BJ (cell line): Measurements from ENCODE around the gene SOCS3. TPM values are rescaled to one million over a fixed set of nuclear protein-coding genes. Genes with fewer than 3 reads are reported as not detected.

Experiments used
- CTCF ChIA-PET: fragments of 350-600 bp; formaldehyde crosslinking; extraction: SDS; loops from one replicate; lab custom pipeline; 2021; ENCODE audit warnings: antibody characterized with exemption, inconsistent platforms; lab: Yijun Ruan, JAX
- POLR2A ChIA-PET: fragments of 300-600 bp; sonication (Branson Sonifier 250); formaldehyde crosslinking; extraction: SDS; loops from one replicate; lab custom pipeline; 2021; ENCODE audit warnings: antibody characterized with exemption; lab: Charles Lee
- DNase-seq: peaks from one replicate; pipeline ENCODE4 v3.0.0-alpha.2; 2011; ENCODE audit warnings: low read depth
- H3K27me3 ChIP-seq: 2 replicates; pipeline ENCODE4 v1.6.0; 2011; ENCODE audit warnings: low read length; ENCODE audit not compliant: control insufficient read depth, insufficient read depth
- H3K36me3 ChIP-seq: 2 replicates; pipeline ENCODE4 v1.5.1; 2011; ENCODE audit warnings: low read length; ENCODE audit not compliant: control insufficient read depth, insufficient read depth
- H3K4me3 ChIP-seq: 2 replicates; pipeline ENCODE4 v1.5.1; 2011; ENCODE audit warnings: low read depth, mild to moderate bottlenecking, control low read depth, low read length
- CTCF ChIP-seq: IDR thresholded peaks from 2 replicates; pipeline ENCODE4 v1.5.1; 2011; ENCODE audit warnings: low read depth, mild to moderate bottlenecking, control low read depth, inconsistent platforms, low read length, moderate library complexity; ENCODE audit not compliant: insufficient read depth
- polyA plus RNA-seq: library from polyadenylated mRNA; depleted of rRNA; stranded (reverse); fragments of >200 nt; gene quantifications from 2 replicates; pipeline ENCODE4 v1.2.3, GENCODE V29; 2011

SOCS3 gene
- polyA plus RNA-seq, 1 experiment = 26.4 TPM

GRCh38 chr17:78346605-78347250 lies 13.1 kb downstream of the SOCS3 start:
- POLR2A ChIA-PET = no interaction called here
- Histone ChIP-seq H3K27me3 (no peaks in the 10 kb centered on the region), H3K4me3 (no peak overlapping the region), H3K36me3 (peaks cover 2% of the 10 kb centered on the region; the same call in 1 of the 2 replicates)
- no peak for DNase-seq
- no peak for TF ChIP-seq CTCF
- CTCF ChIA-PET = interaction anchor here (1.3 kb wide), 1 partner anchor 21 kb away, joined by 3 read pairs; no protein-coding TSS in a partner anchor

DNA sequence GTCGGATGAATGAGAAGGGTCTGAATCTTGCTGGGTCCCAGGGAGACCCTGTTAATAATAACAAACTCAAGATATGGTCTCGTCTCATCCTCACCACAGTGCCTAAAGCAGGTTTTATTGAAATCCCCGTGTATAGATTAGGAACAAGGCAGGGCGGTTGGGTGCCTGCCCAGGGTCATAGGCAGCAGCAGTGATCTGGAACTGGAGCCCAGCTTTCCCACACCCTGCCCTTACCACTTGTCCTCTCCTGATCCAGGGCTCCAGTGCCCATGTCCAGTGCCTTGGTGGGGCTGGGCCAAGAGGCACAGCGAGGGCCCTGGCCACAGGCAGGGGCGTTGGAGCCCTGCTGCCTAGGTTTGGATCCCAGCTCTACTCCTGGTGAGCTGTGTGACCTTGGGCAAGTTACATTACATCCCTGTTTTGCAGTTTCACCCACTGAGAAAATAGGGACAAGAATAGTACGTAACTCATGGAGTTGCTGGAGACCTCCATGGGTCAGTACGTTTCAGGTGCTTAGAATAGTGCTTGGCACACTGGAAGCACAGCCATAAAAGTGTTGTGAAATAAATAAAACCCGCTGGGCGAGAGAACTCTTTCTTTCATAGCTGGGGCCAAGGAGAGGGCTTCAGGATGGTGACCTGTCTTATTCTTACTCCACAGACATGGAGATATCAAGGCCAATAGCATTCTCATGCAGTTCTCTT lies 13.9 kb downstream of the SOCS3 start:
- Histone ChIP-seq H3K27me3 (no peaks in the 10 kb centered on the region), H3K36me3 (peaks cover 2% of the 10 kb centered on the region; the same call in 1 of the 2 replicates), H3K4me3 (no peak overlapping the region)
- ChIA-PET CTCF (interaction anchor here (0.6 to 1.9 kb wide), 3 partner anchors 13 to 57 kb away, joined by 3 to 10 read pairs (median 3); no protein-coding TSS in a partner anchor), POLR2A (no interaction called here)
- TF ChIP-seq CTCF = no peak
- no peak for DNase-seq

- no peak overlapping the region for H3K4me3 ChIP-seq
- H3K27me3 ChIP-seq = no peaks in the 10 kb centered on the region
- H3K36me3 ChIP-seq = peaks cover 2% of the 10 kb centered on the region; the same call in 1 of the 2 replicates
- DNase-seq = no peak
- ChIA-PET CTCF (interaction anchor here (1.3 to 1.9 kb wide), 4 partner anchors 20 to 78 kb away, joined by 3 to 10 read pairs (median 4); no protein-coding TSS in a partner anchor), POLR2A (no interaction called here)
- no peak for TF ChIP-seq CTCF
Observed at GRCh38 chr17:78345172-78345571, 14.7 kb downstream of the SOCS3 start.

DNA sequence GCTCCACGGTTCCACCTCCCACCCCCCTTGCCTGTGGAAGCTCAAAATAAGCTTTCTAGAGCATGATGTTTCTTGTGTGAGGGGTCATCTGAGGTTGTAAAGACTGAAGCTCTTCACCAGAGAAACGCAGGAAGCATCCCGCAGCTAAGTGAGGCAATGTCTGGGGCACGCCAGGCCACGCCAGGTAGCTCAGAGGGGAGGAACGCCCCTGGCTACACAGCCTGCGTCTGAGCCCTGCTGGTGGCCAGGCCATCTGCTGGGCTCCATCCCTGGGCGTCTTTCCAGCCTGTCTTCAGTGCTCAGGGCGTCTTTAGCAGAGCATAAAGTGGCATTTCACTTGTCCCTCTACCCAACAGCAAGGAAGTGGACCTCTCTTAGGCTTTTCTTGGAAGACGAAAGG lies 15.2 kb downstream of the SOCS3 start:
- no peak overlapping the region for H3K4me3 ChIP-seq
- DNase-seq = no peak
- TF ChIP-seq CTCF = no peak
- CTCF ChIA-PET = interaction anchor here (1.4 to 1.9 kb wide), 4 partner anchors 13 to 78 kb away, joined by 3 to 10 read pairs (median 4); no protein-coding TSS in a partner anchor
- H3K36me3 ChIP-seq = peaks cover 2% of the 10 kb centered on the region; the same call in 1 of the 2 replicates
- POLR2A ChIA-PET = no interaction called here
- H3K27me3 ChIP-seq = no peaks in the 10 kb centered on the region
